Panc1 (cell line): ENCODE data around the gene CYTL1. TPM values are rescaled to one million over a fixed set of nuclear protein-coding genes. Genes with fewer than 3 reads are reported as not detected.

ENCODE experiments used
- ATAC-seq: fragments of 200-7000 bp; cut with Tn5 transposase; 2 replicates; pipeline ENCODE4 v1.9.1; 2020; ENCODE audit warnings: mild to moderate bottlenecking, moderate library complexity
- BruUV-seq: library from RNA; stranded (reverse); fragments of 400-500 nt; replicated peaks from 2 replicates; lab custom pipeline; 2021; lab: Mats Ljungman, UMichigan
- CTCF ChIA-PET: fragments of 300-600 bp; sonication (Branson Sonifier 250); formaldehyde crosslinking; loops from one replicate; lab custom pipeline; 2022; ENCODE audit warnings: antibody characterized with exemption; lab: Charles Lee
- POLR2A ChIA-PET: fragments of 300-600 bp; sonication (Branson Sonifier 250); formaldehyde crosslinking; loops from one replicate; lab custom pipeline; 2022; ENCODE audit warnings: antibody characterized with exemption; lab: Charles Lee
- DNase-seq: peaks from one replicate; pipeline ENCODE4 v3.0.0-alpha.2; 2010; ENCODE audit warnings: low read depth, low spot score
- H3K27ac ChIP-seq: 2 replicates; pipeline ENCODE4 v1.5.1; 2011; ENCODE audit warnings: mild to moderate bottlenecking, low read length, inconsistent platforms
- H3K27me3 ChIP-seq: fragments of 200-500 bp; sonication (Bioruptor generic); 2 replicates; pipeline ENCODE4 v1.6.0; 2014; ENCODE audit warnings: low read length, inconsistent platforms; ENCODE audit not compliant: control insufficient read depth, insufficient read depth
- H3K36me3 ChIP-seq: fragments of 200-500 bp; sonication (Bioruptor generic); 2 replicates; pipeline ENCODE4 v1.5.1; 2014; ENCODE audit warnings: inconsistent platforms, mild to moderate bottlenecking, low read length, moderate library complexity; ENCODE audit not compliant: control insufficient read depth, insufficient read depth
- H3K4me1 ChIP-seq: 2 replicates; pipeline ENCODE4 v1.5.1; 2011; ENCODE audit warnings: inconsistent platforms, mild to moderate bottlenecking, low read length, moderate library complexity; ENCODE audit not compliant: control insufficient read depth, insufficient read depth
- H3K4me3 ChIP-seq, 2 experiments: 2 replicates each; pipeline ENCODE4 v1.5.1; 2011 to 2012; ENCODE audit warnings: low read depth in 2 of 2, low read length in 2 of 2, mild to moderate bottlenecking in 2 of 2, inconsistent platforms in 1 of 2, moderate library complexity in 1 of 2
- H3K9me3 ChIP-seq: fragments of 200-500 bp; sonication (Bioruptor generic); 2 replicates; pipeline ENCODE4 v1.5.1; 2014; ENCODE audit warnings: low read depth, mild to moderate bottlenecking, inconsistent platforms, low read length, moderate library complexity; ENCODE audit not compliant: control insufficient read depth, insufficient read depth
- CTCF ChIP-seq: fragments of 450-650 bp; IDR thresholded peaks from 2 replicates; pipeline ENCODE4 v1.5.1; 2017; ENCODE audit warnings: mild to moderate bottlenecking
- SIN3A ChIP-seq: IDR thresholded peaks from 2 replicates; pipeline ENCODE4 v1.6.1; 2012; ENCODE audit warnings: low read depth, mild to moderate bottlenecking, low read length, moderate library complexity, borderline replicate concordance; ENCODE audit not compliant: insufficient read depth
- in situ Hi-C: cut with HindIII; loops from 2 replicates; pipeline ENCODE4 v1.10.0; 2016; ENCODE audit warnings: low sequenced_read_pairs, low pct_unique_long_range_greater_than_20kb
- intact Hi-C: fragments of 100-400 bp; cut with micrococcal nuclease; formaldehyde crosslinking; loops from one replicate; pipeline ENCODE4 v1.10.0; 2022; ENCODE audit not compliant: unreplicated experiment
- total RNA-seq: library from RNA; stranded (reverse); gene quantifications from one replicate; pipeline ENCODE4 v1.2.1, GENCODE V29; 2021; ENCODE audit not compliant: unreplicated experiment
- TF ChIP-seq, protein P1 (sequence below), 2 experiments: IDR thresholded peaks; 2 replicates each; pipeline ENCODE4 v1.6.1; 2011 to 2012; ENCODE audit warnings: low read depth in 2 of 2, control low read depth in 1 of 2, low read length in 1 of 2, mild to moderate bottlenecking in 1 of 2, moderate library complexity in 1 of 2; ENCODE audit not compliant: insufficient read depth in 1 of 2

CYTL1 gene
- total RNA-seq, 1 experiment from 2014 or later: not detected

GRCh38 chr4:5040856-5041620 lies 21.8 kb upstream of the CYTL1 start:
- TF ChIP-seq CTCF (no peak), SIN3A (no peak)
- TF ChIP-seq, protein P1, sequence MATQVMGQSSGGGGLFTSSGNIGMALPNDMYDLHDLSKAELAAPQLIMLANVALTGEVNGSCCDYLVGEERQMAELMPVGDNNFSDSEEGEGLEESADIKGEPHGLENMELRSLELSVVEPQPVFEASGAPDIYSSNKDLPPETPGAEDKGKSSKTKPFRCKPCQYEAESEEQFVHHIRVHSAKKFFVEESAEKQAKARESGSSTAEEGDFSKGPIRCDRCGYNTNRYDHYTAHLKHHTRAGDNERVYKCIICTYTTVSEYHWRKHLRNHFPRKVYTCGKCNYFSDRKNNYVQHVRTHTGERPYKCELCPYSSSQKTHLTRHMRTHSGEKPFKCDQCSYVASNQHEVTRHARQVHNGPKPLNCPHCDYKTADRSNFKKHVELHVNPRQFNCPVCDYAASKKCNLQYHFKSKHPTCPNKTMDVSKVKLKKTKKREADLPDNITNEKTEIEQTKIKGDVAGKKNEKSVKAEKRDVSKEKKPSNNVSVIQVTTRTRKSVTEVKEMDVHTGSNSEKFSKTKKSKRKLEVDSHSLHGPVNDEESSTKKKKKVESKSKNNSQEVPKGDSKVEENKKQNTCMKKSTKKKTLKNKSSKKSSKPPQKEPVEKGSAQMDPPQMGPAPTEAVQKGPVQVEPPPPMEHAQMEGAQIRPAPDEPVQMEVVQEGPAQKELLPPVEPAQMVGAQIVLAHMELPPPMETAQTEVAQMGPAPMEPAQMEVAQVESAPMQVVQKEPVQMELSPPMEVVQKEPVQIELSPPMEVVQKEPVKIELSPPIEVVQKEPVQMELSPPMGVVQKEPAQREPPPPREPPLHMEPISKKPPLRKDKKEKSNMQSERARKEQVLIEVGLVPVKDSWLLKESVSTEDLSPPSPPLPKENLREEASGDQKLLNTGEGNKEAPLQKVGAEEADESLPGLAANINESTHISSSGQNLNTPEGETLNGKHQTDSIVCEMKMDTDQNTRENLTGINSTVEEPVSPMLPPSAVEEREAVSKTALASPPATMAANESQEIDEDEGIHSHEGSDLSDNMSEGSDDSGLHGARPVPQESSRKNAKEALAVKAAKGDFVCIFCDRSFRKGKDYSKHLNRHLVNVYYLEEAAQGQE (IDR thresholded peaks at IDR 0.05; ENCODE audit: insufficient read depth in 1 of 2, low read depth in 2 of 2, low read length in 1 of 2): no peak
- H3K36me3 ChIP-seq: no peaks in the 10 kb centered on the region
- no peaks in the 10 kb centered on the region for H3K27me3 ChIP-seq
- ATAC-seq (no peak), DNase-seq (no peak)
- ChIA-PET CTCF (no interaction called here), POLR2A (no interaction called here)
- H3K4me1 ChIP-seq: peaks cover 14% of the 10 kb centered on the region
- intact Hi-C loops: no loop called here
- H3K4me3 ChIP-seq: no peak overlapping the region
- in situ Hi-C loops: no loop called here
- no peak overlapping the region for H3K27ac ChIP-seq
- H3K9me3 ChIP-seq: no peaks in the 10 kb centered on the region
- BruUV-seq: no TSS peak

GRCh38 chr4:5039800-5040199 lies 20.5 kb upstream of the CYTL1 start:
- ATAC-seq (no peak), DNase-seq (no peak)
- H3K9me3 ChIP-seq: no peaks in the 10 kb centered on the region
- ChIA-PET POLR2A (no interaction called here), CTCF (no interaction called here)
- no peak for TF ChIP-seq CTCF
- TF ChIP-seq, protein P1 (IDR thresholded peaks at IDR 0.05; ENCODE audit: insufficient read depth in 1 of 2, low read depth in 2 of 2, low read length in 1 of 2): no peak
- TF ChIP-seq SIN3A: no peak
- no TSS peak for BruUV-seq
- H3K27me3 ChIP-seq: no peaks in the 10 kb centered on the region
- peak overlapping the region; percentile 20; the same call in 1 of the 2 replicates for H3K27ac ChIP-seq
- in situ Hi-C loops: no loop called here
- intact Hi-C loops: no loop called here
- H3K4me1 ChIP-seq: peaks cover 14% of the 10 kb centered on the region
- H3K36me3 ChIP-seq: no peaks in the 10 kb centered on the region
- no peak overlapping the region for H3K4me3 ChIP-seq
